Astrocyte of the spinal cord (primary cell): ENCODE data around the gene GOLM1.

ENCODE experiments used
- DNase-seq: peaks from one replicate; pipeline ENCODE4 v3.0.0; 2011; ENCODE audit warnings: low read depth, low spot score
- H3K4me3 ChIP-seq: 2 replicates; pipeline ENCODE4 v1.5.1; 2011; ENCODE audit warnings: low read depth, mild to moderate bottlenecking, low read length, moderate library complexity
- in situ Hi-C: cut with HindIII; loops from 2 replicates; pipeline ENCODE4 v1.10.0; 2017; ENCODE audit warnings: low sequenced_read_pairs
- TF ChIP-seq, protein P1 (sequence below): IDR thresholded peaks from 2 replicates; pipeline ENCODE4 v1.5.1; 2012; ENCODE audit warnings: low read depth, mild to moderate bottlenecking, low read length, inconsistent platforms

The GOLM1 gene

DNA sequence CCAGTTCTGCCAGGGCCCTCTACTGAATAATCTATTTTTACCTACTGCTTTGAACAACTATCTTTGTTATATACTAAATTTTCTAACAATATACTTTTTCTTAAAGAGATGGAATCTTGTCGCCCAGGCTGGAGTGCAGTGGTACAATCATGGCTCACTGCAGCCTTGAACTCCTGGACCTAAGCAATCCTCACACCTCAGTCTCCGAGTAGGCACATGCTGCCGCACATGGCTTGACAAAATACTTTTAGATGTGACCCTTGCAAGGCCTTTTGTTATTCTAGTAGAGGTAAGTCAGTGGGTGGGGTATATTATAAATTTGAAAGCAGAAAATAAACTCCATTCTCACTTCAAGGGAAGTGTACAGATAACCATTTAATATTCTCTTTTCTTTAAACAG lies 7.9 kb downstream of the GOLM1 start:
- H3K4me3 ChIP-seq: no peak overlapping the region
- TF ChIP-seq, protein P1, sequence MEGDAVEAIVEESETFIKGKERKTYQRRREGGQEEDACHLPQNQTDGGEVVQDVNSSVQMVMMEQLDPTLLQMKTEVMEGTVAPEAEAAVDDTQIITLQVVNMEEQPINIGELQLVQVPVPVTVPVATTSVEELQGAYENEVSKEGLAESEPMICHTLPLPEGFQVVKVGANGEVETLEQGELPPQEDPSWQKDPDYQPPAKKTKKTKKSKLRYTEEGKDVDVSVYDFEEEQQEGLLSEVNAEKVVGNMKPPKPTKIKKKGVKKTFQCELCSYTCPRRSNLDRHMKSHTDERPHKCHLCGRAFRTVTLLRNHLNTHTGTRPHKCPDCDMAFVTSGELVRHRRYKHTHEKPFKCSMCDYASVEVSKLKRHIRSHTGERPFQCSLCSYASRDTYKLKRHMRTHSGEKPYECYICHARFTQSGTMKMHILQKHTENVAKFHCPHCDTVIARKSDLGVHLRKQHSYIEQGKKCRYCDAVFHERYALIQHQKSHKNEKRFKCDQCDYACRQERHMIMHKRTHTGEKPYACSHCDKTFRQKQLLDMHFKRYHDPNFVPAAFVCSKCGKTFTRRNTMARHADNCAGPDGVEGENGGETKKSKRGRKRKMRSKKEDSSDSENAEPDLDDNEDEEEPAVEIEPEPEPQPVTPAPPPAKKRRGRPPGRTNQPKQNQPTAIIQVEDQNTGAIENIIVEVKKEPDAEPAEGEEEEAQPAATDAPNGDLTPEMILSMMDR: no peak
- in situ Hi-C loops: no loop called here
- no peak for DNase-seq

DNA sequence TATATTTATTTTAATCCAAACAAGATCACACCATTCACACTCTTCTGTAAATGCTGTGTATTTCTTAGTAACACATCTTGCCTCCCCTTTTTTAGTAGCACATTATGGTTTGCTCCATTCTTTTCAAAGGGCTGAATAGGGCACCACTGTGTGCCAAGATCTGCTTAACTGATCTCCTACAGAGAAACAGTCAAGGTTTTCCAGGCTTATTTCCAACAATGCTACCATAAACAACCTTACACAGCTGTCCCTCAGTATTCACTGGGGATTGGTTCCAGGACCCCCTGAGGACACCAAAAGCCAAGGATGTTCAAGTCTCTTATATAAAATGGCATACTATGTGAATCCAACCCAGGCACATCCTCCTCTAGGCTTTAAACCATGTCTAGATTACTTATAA lies 16.5 kb downstream of the GOLM1 start:
- TF ChIP-seq, protein P1: no peak
- in situ Hi-C loops: no loop called here

DNA sequence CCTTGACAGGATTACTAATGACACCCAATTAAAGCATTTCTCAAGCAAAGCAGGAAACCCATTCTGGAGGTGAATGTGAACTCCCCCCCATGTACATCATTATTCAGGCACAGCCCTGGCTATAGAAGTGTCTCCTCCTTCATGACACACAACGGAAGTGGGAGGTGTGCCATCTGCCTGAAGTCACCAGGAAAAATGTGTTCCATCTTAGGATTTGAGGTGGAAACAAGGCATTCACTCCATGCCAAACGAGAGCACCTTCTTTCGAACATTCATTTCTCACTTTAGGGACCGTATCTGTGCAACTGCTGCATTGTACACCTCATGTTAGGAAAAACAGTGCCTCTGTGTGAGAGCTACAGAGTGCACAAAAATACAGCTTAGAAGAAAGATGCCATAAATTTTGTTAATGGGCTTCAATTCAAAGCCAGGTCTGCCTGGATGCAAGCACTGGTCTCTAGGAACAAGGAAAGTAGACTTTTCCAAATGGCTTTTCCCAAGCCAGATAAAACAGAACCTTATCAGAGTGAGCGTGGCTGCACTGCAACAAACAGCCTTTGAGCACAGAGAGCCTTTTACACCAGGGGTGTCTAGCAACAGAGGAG lies 19.4 kb downstream of the GOLM1 start:
- in situ Hi-C loops: no loop called here
- TF ChIP-seq, protein P1: no peak
- H3K4me3 ChIP-seq: no peak overlapping the region
- DNase-seq: peak; percentile 39

More for the DNA sequence above, 16.5 kb downstream of the GOLM1 start:
- peak; percentile 81 for DNase-seq
- no peak overlapping the region for H3K4me3 ChIP-seq

DNA sequence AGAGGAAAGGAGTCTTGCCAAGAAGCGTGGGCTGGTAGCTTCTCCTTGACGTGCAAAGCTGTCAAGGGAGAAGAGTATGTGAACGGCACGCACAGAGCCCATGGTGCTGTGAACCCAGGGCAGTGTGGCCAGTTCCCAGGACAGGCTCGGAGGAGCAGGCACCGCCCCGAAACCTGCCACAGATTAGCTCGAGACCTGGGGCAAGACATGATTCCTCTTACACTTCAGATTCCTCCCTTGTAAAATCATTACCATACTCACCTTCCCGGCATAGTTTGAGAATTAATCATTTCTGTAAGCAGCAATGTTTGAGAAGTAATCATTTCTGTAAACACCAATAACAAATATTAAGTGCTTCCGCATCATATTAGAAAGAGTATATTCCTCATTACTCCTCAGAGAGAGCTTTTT lies 19.9 kb downstream of the GOLM1 start:
- in situ Hi-C loops: no loop called here
- no peak overlapping the region for H3K4me3 ChIP-seq
- TF ChIP-seq, protein P1: no peak
- DNase-seq: no peak

DNA sequence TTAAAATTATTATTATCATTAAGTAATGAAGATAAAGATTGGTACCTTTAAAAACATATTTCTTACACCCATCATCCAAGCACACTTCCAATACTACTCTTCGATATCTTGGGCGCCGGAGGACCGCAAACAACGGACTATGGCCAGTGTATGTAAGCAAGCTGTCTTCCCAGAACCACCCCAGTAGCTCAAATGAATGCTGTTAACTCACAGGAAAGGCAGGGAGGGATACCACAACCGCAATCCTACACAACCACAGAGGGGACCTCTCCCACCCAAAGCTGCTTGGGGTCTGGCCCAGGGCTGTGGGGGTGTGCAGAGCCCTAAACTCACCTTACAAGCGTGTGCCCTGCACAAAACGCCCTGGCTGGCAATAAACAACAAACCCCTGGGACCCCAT lies 20.6 kb downstream of the GOLM1 start:
- TF ChIP-seq, protein P1: no peak
- in situ Hi-C loops: no loop called here
- H3K4me3 ChIP-seq: no peak overlapping the region
- no peak for DNase-seq

DNA sequence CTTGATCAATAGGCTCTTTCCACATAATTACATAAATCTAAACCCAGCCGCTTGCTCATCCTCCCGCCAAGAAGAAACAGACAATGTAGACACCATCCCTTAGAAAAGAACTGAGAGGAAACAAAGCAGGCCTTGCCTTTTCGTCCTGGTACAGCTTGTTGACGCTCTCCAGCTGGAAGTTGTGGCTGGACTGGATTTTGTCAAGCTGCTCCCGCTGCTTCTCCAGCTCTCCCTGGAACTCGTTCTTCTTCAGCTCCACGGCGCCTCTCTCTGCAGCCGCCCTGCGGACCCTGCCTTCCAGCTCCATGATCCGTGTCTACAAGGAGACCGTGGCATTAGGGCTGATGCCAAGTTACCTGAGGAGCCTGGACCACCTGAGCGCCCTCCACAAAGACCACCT lies 22.1 kb downstream of the GOLM1 start:
- TF ChIP-seq, protein P1: no peak
- in situ Hi-C loops: no loop called here
- H3K4me3 ChIP-seq: no peak overlapping the region
- DNase-seq: no peak
